Activated naive CD4-positive, alpha-beta T cell treated with anti-CD3 and anti-CD28 coated beads, Interleukin-2, amount 50 U/mL, for 72 hours (primary cell): Measurements from ENCODE around the gene FAM53B. TPM values are rescaled to one million over a fixed set of nuclear protein-coding genes. Genes with fewer than 3 reads are reported as not detected.

ENCODE experiments used
- ATAC-seq, 2 donors: fragments of 150-1000 bp; cut with Tn5 transposase; 2 replicates each; pipeline ENCODE4 v1.10.0; 2021; ENCODE audit warnings: mild to moderate bottlenecking in 2 of 2, moderate library complexity in 2 of 2
- DNase-seq, 2 donors: peaks; one replicate each; pipeline ENCODE4 v3.0.0; 2021 to 2022; ENCODE audit warnings: low spot score in 2 of 2
- H3K27ac Mint-ChIP-seq, 2 donors: one replicate each; pipeline ENCODE4 v1.8.0; 2022; ENCODE audit warnings: mild to moderate bottlenecking in 2 of 2, mixed read lengths in 2 of 2
- H3K36me3 Mint-ChIP-seq, 2 donors: one replicate each; pipeline ENCODE4 v1.8.0; 2022; ENCODE audit warnings: mixed read lengths in 2 of 2
- H3K9me3 Mint-ChIP-seq, 2 donors: one replicate each; pipeline ENCODE4 v1.8.0; 2022; ENCODE audit warnings: mixed read lengths in 2 of 2
- total RNA-seq, 2 donors: library from RNA; stranded (reverse); gene quantifications; one replicate each; pipeline ENCODE4 v1.2.3, GENCODE V29; 2022

The FAM53B gene
- total RNA-seq, 2 donors from 2014 or later: 6.1 to 11.8 TPM

- Mint-ChIP-seq H3K27ac (peak overlapping the region in 1 of 2 donors; percentile 34), H3K9me3 (no peaks in the 10 kb centered on the region), H3K36me3 (peaks cover 4 to 7% of the 10 kb centered on the region in 2 donors)
- no peak for ATAC-seq
- no peak for DNase-seq
These were observed 37.6 kb downstream of the FAM53B start for GRCh38 chr10:124706462-124707143.

GRCh38 chr10:124705817-124706461 is 38.2 kb downstream of the FAM53B start:
- DNase-seq (no peak), ATAC-seq (peak; percentile 30 to 45)
- Mint-ChIP-seq H3K9me3 (no peaks in the 10 kb centered on the region), H3K36me3 (peaks cover 4 to 7% of the 10 kb centered on the region in 2 donors), H3K27ac (peak overlapping the region in 1 of 2 donors; percentile 34)

GRCh38 chr10:124705381-124705740 is 38.8 kb downstream of the FAM53B start:
- Mint-ChIP-seq H3K27ac (no peak overlapping the region), H3K36me3 (peaks cover 7 to 12% of the 10 kb centered on the region in 2 donors), H3K9me3 (no peaks in the 10 kb centered on the region)
- ATAC-seq: no peak
- no peak for DNase-seq

- DNase-seq (no peak), ATAC-seq (no peak)
- Mint-ChIP-seq H3K36me3 (peaks cover 10 to 14% of the 10 kb centered on the region in 2 donors), H3K27ac (peak overlapping the region in 1 of 2 donors; percentile 4), H3K9me3 (no peaks in the 10 kb centered on the region)
These were observed 39.5 kb downstream of the FAM53B start for GRCh38 chr10:124704428-124705380.

- Mint-ChIP-seq H3K27ac (no peak overlapping the region), H3K36me3 (peaks cover 10 to 14% of the 10 kb centered on the region in 2 donors)
These were observed 40.3 kb downstream of the FAM53B start for GRCh38 chr10:124703778-124704427.

GRCh38 chr10:124703372-124703771 is 40.8 kb downstream of the FAM53B start:
- ATAC-seq (no peak), DNase-seq (no peak)
- no peaks in the 10 kb centered on the region for H3K9me3 Mint-ChIP-seq
- peak overlapping the region; percentile 44 to 84 for H3K27ac Mint-ChIP-seq
- H3K36me3 Mint-ChIP-seq: peaks cover 10 to 14% of the 10 kb centered on the region in 2 donors

More at GRCh38 chr10:124703778-124704427, 40.3 kb downstream of the FAM53B start:
- H3K9me3 Mint-ChIP-seq: no peaks in the 10 kb centered on the region
- no peak for ATAC-seq
- no peak for DNase-seq

GRCh38 chr10:124701881-124702656 is 42.1 kb downstream of the FAM53B start:
- no peak for DNase-seq
- no peaks in the 10 kb centered on the region for H3K9me3 Mint-ChIP-seq
- ATAC-seq: peak; percentile 25 to 67
- H3K36me3 Mint-ChIP-seq: peaks cover 10 to 14% of the 10 kb centered on the region in 2 donors
- H3K27ac Mint-ChIP-seq: peak overlapping the region; percentile 81 to 84

GRCh38 chr10:124701435-124701834 is 42.7 kb downstream of the FAM53B start:
- ATAC-seq: no peak
- peak overlapping the region; percentile 65 to 84 for H3K27ac Mint-ChIP-seq
- DNase-seq: no peak
- peaks cover 10 to 14% of the 10 kb centered on the region in 2 donors for H3K36me3 Mint-ChIP-seq
- no peaks in the 10 kb centered on the region for H3K9me3 Mint-ChIP-seq

- H3K36me3 Mint-ChIP-seq: peaks cover 10 to 14% of the 10 kb centered on the region in 2 donors
- H3K9me3 Mint-ChIP-seq: no peaks in the 10 kb centered on the region
- ATAC-seq (no peak), DNase-seq (no peak)
- peak overlapping the region; percentile 65 to 84 for H3K27ac Mint-ChIP-seq
These were observed 43.2 kb downstream of the FAM53B start for GRCh38 chr10:124701038-124701365.

GRCh38 chr10:124700293-124701037 is 43.7 kb downstream of the FAM53B start:
- DNase-seq: no peak

GRCh38 chr10:124699471-124700292 is 44.5 kb downstream of the FAM53B start:
- peaks cover 17 to 19% of the 10 kb centered on the region in 2 donors for H3K36me3 Mint-ChIP-seq
- DNase-seq (no peak), ATAC-seq (no peak)

More at GRCh38 chr10:124700293-124701037, 43.7 kb downstream of the FAM53B start:
- Mint-ChIP-seq H3K9me3 (no peaks in the 10 kb centered on the region), H3K36me3 (peaks cover 11 to 14% of the 10 kb centered on the region in 2 donors), H3K27ac (peak overlapping the region in 1 of 2 donors; percentile 84)
- no peak for ATAC-seq

GRCh38 chr10:124698545-124699469 is 45.4 kb downstream of the FAM53B start:
- DNase-seq (no peak), ATAC-seq (no peak)
- peak overlapping the region; percentile 52 to 84 for H3K27ac Mint-ChIP-seq
- H3K36me3 Mint-ChIP-seq: peaks cover 19% of the 10 kb centered on the region in 2 donors
- no peaks in the 10 kb centered on the region for H3K9me3 Mint-ChIP-seq

More at GRCh38 chr10:124699471-124700292, 44.5 kb downstream of the FAM53B start:
- H3K9me3 Mint-ChIP-seq: no peaks in the 10 kb centered on the region
- H3K27ac Mint-ChIP-seq: peak overlapping the region; percentile 52 to 84

GRCh38 chr10:124697837-124698544 is 46.2 kb downstream of the FAM53B start:
- no peak for DNase-seq
- no peaks in the 10 kb centered on the region for H3K9me3 Mint-ChIP-seq

More at GRCh38 chr10:124697837-124698544, 46.2 kb downstream of the FAM53B start:
- ATAC-seq: peak; percentile 28 to 45
- peaks cover 19% of the 10 kb centered on the region in 2 donors for H3K36me3 Mint-ChIP-seq
- H3K27ac Mint-ChIP-seq: peak overlapping the region in 1 of 2 donors; percentile 84
